C1 segment of cervical spinal cord (tissue), 14 donors: Measurements from ENCODE around the gene SUFU.

Experiments
- DNase-seq, 14 donors: peaks; one replicate each; lab custom pipeline; 2025; lab: John Stamatoyannopoulos, UW

The SUFU gene

GRCh38 chr10:102617041-102617440, 113.3 kb downstream of the SUFU start:
- DNase-seq, result no peak

DNA sequence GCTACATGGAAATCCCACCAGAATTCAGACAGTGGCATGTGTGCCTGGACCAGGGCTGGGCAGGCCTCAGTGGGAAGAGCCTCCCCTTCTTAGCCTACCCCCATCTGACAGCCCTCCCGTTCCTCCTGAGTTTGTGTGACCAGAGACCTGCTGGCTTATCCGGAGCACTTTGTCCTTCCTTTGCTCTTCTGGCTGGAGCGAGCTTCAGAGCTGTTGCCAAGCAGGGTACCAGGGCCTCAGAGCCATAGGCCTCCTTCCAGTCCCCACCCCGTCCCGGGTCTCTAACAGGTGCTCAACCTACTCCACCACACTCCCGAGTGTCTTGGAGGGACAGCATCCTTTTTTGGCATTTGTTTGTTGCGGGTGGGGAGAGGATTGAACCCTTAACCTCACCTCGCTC, 114.0 kb downstream of the SUFU start:
- no peak for DNase-seq

DNA sequence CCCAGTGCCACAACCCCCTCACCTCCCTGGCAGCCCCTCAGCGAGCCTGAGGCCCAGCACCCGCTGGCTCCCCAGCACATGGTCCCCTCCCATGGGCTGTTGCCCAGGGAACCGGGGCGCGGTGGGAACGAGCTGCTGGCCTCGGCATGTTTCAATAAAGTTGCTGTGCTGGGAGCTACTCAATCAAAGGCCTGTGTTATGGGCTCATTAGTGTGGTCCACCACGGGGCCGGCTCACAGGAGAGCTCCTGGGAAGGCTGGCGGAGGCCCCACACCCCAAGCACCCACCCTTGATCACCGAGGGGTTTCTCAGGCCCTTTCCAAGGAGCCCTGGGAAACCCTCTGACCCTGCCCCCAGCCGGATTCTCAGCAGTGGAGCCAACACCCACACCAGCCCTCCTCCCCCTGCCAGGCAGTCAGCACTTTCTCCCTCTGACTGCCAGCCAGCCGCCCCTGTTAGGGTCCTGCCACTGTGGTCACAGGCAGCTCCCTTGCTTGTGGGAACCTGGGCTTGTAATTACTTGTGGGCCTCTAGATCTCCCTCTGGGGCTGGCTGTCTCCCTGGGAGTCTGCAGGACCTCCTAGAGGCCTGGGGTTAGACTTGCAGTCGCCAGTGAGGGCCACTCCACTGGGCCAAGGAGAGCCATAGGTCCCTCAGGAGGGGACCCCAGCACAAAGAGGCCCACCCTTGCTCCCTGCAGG, 115.7 kb downstream of the SUFU start:
- DNase-seq, result peak in 2 of 14 donors; percentile 39 to 54

- no peak for DNase-seq
Observed at GRCh38 chr10:102620138-102620590, 116.4 kb downstream of the SUFU start.

DNA sequence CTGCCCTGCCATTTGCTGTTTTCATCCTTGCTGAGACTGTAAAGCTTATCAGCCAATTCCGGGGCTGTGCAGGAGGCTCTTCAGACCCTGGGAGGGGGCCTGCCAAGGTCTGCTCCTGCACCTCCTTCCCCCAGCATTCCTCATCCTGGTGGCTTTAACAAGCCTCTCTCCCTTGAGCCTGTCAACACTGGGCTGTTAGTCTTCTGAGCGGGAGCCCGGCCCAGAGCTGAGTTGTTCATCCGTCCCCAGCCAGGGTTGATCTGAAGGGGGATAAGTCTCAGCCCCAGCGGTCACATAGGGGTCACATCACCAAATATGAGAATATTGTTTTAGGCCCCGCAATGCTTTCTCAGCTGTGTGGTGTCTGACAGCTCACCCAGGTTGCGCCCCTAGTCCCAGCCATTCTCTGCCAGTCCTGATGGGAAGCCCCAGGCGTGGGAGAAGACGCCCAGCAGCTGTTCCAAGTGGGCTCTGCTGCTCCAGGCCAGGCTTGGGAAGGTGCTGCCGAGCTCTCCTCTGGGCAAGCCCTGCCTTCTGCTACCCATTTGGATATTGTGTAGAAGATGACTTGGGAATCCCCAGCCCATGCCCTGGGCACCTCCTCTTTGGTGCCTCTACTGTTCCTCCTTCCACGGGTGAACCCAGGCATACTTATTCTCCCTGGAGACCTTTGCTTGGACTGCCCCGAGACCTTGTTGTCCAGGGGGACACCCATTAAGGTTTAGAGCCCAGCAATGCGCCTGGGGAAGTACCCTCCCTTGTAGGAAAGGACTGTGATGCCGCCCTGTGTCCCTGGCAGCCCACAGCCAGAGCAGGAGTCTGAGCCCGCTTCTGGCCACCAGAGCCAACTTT, 117.0 kb downstream of the SUFU start:
- no peak for DNase-seq

DNA sequence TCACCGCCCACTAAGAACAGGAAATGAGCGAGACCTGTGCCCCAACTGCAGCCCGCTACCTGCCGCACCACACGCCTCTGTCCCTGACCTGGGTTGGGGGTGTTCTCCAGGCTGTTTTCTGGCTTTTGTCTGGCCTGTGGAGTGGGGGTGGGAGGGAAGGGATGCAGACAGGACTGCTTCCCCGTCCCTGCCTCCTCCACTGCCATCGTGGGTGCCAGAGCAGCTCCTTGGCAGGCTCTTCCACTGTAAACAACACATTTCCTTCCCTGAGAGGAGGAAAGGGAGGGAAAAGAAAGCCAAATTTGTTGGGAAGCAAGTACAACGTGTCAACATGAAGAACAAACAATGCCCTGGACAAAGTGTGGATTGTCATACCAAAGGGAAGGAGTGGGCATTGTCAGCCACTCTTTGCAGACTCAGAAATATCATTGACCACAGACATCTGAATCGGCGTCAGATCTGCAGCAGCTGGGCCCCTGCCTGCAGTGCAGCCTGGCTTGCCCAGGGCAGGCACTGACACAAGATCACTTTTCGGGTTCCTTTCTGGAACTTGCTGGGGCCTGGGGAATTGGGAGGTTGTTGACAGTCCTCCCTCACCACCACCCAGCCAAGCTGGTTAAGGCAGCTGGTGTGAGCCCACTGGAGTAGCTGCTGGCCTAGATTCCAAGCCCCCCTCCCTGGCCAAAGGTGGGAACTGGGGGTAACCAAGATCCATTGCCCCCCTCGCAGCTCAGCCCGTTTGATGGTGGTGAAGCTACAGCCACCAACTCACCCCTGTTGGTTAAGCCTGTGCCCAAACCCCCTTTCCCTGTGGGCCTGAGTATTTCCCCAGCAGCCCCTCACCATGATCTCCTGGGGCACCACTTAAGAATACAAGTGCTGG, 117.9 kb downstream of the SUFU start:
- DNase-seq, result peak in 4 of 14 donors; percentile 26 to 54 (median 45)

DNA sequence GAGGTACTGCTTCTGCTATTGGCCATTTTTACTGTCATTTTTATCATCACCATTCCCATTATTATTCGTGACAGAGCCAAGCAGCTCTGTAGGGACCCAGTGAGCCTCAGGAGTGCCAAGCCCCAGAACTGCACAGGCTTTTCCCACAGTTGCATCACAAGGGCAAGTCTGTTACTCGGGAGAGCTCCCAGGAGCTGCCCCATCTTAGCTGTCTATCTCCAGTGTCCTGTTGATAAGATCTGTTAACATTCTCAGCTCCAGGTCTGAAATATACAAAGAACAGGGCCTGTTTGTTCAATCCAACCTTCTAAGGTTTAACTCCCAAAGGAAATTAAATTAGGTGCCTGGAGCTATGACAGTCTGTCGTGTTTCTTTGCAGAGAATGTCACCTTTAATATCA, 120.3 kb downstream of the SUFU start:
- DNase-seq, result no peak

GRCh38 chr10:102624751-102625645, 121.2 kb downstream of the SUFU start:
- DNase-seq, result no peak

DNA sequence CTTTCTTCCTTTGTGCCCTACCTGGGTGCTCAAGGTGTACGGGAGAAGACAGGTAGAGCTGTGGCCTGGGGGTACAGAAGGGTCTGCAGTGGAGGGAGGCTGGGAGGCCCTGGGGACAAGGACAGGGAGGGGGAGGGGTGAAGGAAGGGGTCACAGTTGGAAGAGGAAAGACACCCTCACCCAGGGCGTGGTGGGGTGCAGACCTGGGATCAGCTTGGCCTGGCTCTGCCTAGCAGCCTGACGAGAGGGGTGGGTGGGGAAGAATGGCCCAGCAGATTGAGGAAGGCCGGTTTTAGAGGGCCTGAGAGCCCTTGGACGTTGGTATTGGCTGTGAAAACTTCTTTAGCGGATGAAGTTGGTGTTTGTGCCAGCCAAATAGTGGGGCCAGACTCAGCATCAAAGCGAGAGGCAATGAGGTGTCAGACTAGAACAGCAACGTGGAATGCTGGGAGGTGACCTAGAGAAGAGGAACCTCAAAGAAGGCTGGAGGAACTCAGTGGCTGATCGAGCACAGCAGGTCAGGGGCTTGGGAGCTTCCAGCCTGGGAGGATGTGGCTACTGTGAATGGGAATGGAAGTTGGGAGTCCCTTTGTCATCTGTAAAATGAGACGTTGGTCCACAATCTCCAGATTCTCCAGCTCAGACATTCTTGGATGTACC, 122.4 kb downstream of the SUFU start:
- DNase-seq, result no peak

GRCh38 chr10:102627291-102627735, 123.5 kb downstream of the SUFU start:
- DNase-seq, result peak in 5 of 14 donors; percentile 51 to 84 (median 69)

DNA sequence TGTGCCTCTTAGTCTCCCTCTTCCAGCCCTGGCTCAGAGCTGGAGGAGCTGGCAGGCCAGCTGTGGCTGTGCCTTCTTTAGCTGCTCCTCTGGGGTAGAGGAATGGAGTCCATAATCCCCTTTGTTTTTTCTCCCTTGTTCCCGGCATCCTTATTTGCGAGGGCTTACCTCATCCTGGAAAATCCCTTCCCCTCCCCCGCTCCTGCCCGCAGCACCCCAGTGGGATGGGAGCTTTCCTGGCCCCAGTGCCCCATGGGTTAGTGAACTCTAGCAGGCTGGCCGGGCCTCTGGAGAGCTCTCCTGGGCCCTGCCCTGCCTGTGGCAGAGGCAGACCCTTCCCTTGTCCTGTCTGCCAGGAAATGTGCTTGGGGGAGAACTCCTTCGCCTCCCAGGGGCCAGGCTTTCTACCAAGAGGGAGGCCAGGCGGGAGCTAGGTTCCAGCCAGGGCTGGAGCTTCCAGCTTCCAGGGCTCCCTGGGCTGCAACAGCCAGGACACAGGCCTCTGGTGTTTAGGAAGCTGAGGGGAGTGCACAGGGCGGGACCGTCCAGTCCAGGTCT, 124.0 kb downstream of the SUFU start:
- DNase-seq, result peak in 10 of 14 donors; percentile 28 to 84 (median 69)

- peak in 12 of 14 donors; percentile 52 to 85 (median 70) for DNase-seq
Observed at GRCh38 chr10:102628451-102628911, 124.7 kb downstream of the SUFU start.

GRCh38 chr10:102629661-102630614, 126.2 kb downstream of the SUFU start:
- peak in 1 of 14 donors; percentile 25 for DNase-seq

GRCh38 chr10:102630663-102631062, 126.9 kb downstream of the SUFU start:
- DNase-seq, result peak in 2 of 14 donors; percentile 15 to 16

DNA sequence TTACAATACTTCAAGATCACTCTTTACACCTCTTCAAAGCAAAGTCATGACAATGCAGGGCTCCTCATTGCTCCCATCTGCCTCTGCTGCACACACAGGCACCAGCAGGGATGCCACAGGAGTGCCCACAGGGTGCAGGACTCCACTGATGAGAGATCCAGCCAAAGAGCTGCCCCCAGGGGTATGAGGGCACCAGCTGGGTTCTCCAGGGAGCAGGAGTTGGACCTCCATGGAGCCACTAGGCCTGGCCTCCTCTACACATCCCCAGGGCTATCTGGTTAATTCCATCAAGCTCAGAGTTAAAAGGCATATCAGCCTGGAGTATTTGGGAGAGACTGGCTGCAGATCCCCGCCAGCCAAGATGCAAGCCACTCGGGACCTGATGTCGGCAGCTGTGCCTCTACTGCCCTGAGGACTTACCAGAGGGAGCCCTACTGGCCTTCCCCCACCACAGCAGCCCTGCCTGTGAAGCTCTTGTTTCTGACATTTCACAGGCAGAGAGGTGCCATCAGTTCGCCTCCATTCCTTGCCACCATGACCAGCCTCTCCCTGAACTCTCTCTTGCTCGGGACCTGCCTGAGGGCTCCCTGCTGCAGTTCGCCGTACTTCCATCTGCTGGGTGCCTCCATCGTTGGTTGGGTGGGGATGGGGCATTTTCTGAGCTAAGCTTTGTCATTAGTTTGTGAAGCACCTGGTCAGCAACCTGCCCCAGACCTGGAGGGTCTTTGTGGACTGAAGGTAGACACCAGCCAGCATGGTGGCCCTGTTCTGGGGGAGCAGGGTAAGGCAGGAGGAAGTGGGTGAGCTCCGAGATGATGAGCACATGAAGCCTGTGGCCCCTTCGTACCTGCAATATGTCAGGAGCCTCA, 128.0 kb downstream of the SUFU start:
- DNase-seq, result no peak

- peak in 2 of 14 donors; percentile 29 to 50 for DNase-seq
Observed at GRCh38 chr10:102632394-102633111, 128.8 kb downstream of the SUFU start.

GRCh38 chr10:102633287-102633686, 129.5 kb downstream of the SUFU start:
- peak in 1 of 14 donors; percentile 32 for DNase-seq
